HT-29 (cell line): ENCODE data around the gene KRT20. TPM values are rescaled to one million over a fixed set of nuclear protein-coding genes. Genes with fewer than 3 reads are reported as not detected.
A peak's percentile ranks its signal among the peaks of the same experiment; 100 is the strongest.

ENCODE experiments used
- DNase-seq: peaks from one replicate; pipeline ENCODE4 v3.0.0-alpha.2; 2015; ENCODE audit warnings: low spot score
- total RNA-seq: library from RNA; depleted of rRNA; stranded (reverse); fragments of >200 nt; shearing (Covaris generic); gene quantifications from 2 replicates; pipeline ENCODE4 v1.2.3, GENCODE V29; 2014

KRT20 gene
- total RNA-seq, 1 experiment from 2014 or later: 189 TPM

- peak; percentile 59 for DNase-seq
These were observed 30.7 kb downstream of the KRT20 start for GRCh38 chr17:40854175-40854814.

- DNase-seq: no peak
These were observed 32.7 kb downstream of the KRT20 start for GRCh38 chr17:40852364-40852763.

- peak; percentile 41 for DNase-seq
These were observed 34.6 kb downstream of the KRT20 start for GRCh38 chr17:40850293-40850972.

- no peak for DNase-seq
These were observed 35.3 kb downstream of the KRT20 start for GRCh38 chr17:40849723-40850122.

- no peak for DNase-seq
These were observed 36.3 kb downstream of the KRT20 start for GRCh38 chr17:40848583-40849235.

- no peak for DNase-seq
These were observed 38.4 kb downstream of the KRT20 start for GRCh38 chr17:40846515-40847144.

- no peak for DNase-seq
These were observed 40.4 kb downstream of the KRT20 start for GRCh38 chr17:40844671-40845107.

- DNase-seq: no peak
These were observed 41.8 kb downstream of the KRT20 start for GRCh38 chr17:40843242-40843641.

GRCh38 chr17:40841246-40841645 is 43.8 kb downstream of the KRT20 start:
- DNase-seq: no peak

- no peak for DNase-seq
These were observed 45.8 kb downstream of the KRT20 start for GRCh38 chr17:40839194-40839593.

GRCh38 chr17:40836020-40836419 is 49.0 kb downstream of the KRT20 start:
- DNase-seq: no peak

GRCh38 chr17:40833882-40834281 is 51.2 kb downstream of the KRT20 start:
- no peak for DNase-seq

- DNase-seq: no peak
These were observed 52.2 kb downstream of the KRT20 start for GRCh38 chr17:40832840-40833239.

GRCh38 chr17:40830085-40830776 is 54.8 kb downstream of the KRT20 start:
- DNase-seq: no peak

GRCh38 chr17:40828454-40829044 is 56.5 kb downstream of the KRT20 start:
- DNase-seq: no peak

- DNase-seq: no peak
These were observed 57.1 kb downstream of the KRT20 start for GRCh38 chr17:40827746-40828453.
